ENCODE data around the gene SNED1. TPM values are rescaled to one million over a fixed set of nuclear protein-coding genes. Genes with fewer than 3 reads are reported as not detected.

Gene SNED1
- total RNA-seq, 1 donor from 2014 or later = 18.5 TPM

- DNase-seq (ENCODE audit: low read depth) = no peak
Observed at GRCh38 chr2:241043581-241043980, 45.2 kb downstream of the SNED1 start.

GRCh38 chr2:241047253-241048010 is 49.0 kb downstream of the SNED1 start:
- no peak for DNase-seq (ENCODE audit: low read depth)

GRCh38 chr2:241048149-241048948 is 49.9 kb downstream of the SNED1 start:
- DNase-seq (ENCODE audit: low read depth) = no peak

- DNase-seq (ENCODE audit: low read depth) = no peak
Observed at GRCh38 chr2:241048949-241049343, 50.5 kb downstream of the SNED1 start.

- no peak for DNase-seq (ENCODE audit: low read depth)
Observed at GRCh38 chr2:241049739-241050623, 51.6 kb downstream of the SNED1 start.

- DNase-seq (ENCODE audit: low read depth) = no peak
Observed at GRCh38 chr2:241050624-241051577, 52.5 kb downstream of the SNED1 start.

- no peak for DNase-seq (ENCODE audit: low read depth)
Observed at GRCh38 chr2:241051578-241052487, 53.4 kb downstream of the SNED1 start.

- no peak for DNase-seq (ENCODE audit: low read depth)
Observed at GRCh38 chr2:241052677-241053360, 54.4 kb downstream of the SNED1 start.

GRCh38 chr2:241053576-241054251 is 55.3 kb downstream of the SNED1 start:
- no peak for DNase-seq (ENCODE audit: low read depth)

- DNase-seq (ENCODE audit: low read depth) = no peak
Observed at GRCh38 chr2:241061275-241061674, 62.9 kb downstream of the SNED1 start.

- DNase-seq (ENCODE audit: low read depth) = no peak
Observed at GRCh38 chr2:241062389-241063092, 64.1 kb downstream of the SNED1 start.

- DNase-seq (ENCODE audit: low read depth) = no peak
Observed at GRCh38 chr2:241063093-241063551, 64.7 kb downstream of the SNED1 start.

GRCh38 chr2:241063587-241063986 is 65.2 kb downstream of the SNED1 start:
- no peak for DNase-seq (ENCODE audit: low read depth)

- DNase-seq (ENCODE audit: low read depth) = no peak
Observed at GRCh38 chr2:241064008-241064801, 65.8 kb downstream of the SNED1 start.

- DNase-seq (ENCODE audit: low read depth) = no peak
Observed at GRCh38 chr2:241064802-241065354, 66.5 kb downstream of the SNED1 start.

- DNase-seq (ENCODE audit: low read depth) = no peak
Observed at GRCh38 chr2:241065355-241065803, 67.0 kb downstream of the SNED1 start.

Measured in myocyte (in vitro differentiated cells).